Type B pancreatic cell (in vitro differentiated cells): Measurements from ENCODE around the gene DNM2. TPM values are rescaled to one million over a fixed set of nuclear protein-coding genes. Genes with fewer than 3 reads are reported as not detected.
"Not testable (repeated sequence)": the region's sequence is repeated elsewhere in the genome, so short reads cannot be mapped to it uniquely, and the experiment has no call there.

Source experiments
- DNase-seq: peaks from one replicate; pipeline ENCODE4 v3.0.0; 2021; ENCODE audit warnings: mixed read lengths; ENCODE audit not compliant: unreplicated experiment; ENCODE audit errors: extremely low spot score
- H3K27ac Mint-ChIP-seq: 2 replicates; pipeline ENCODE4 v1.8.0; 2021; ENCODE audit warnings: mild to moderate bottlenecking, mixed read lengths
- H3K27me3 Mint-ChIP-seq: 2 replicates; pipeline ENCODE4 v1.8.0; 2021; ENCODE audit warnings: mixed read lengths
- H3K36me3 Mint-ChIP-seq: 2 replicates; pipeline ENCODE4 v1.8.0; 2021; ENCODE audit warnings: mixed read lengths
- H3K4me1 Mint-ChIP-seq: one replicate; pipeline ENCODE4 v1.8.0; 2021; ENCODE audit warnings: mixed read lengths; ENCODE audit not compliant: unreplicated experiment
- H3K4me3 Mint-ChIP-seq: 2 replicates; pipeline ENCODE4 v1.8.0; 2021; ENCODE audit warnings: mild to moderate bottlenecking, mixed read lengths
- H3K9me3 Mint-ChIP-seq: 2 replicates; pipeline ENCODE4 v1.8.0; 2021; ENCODE audit warnings: mixed read lengths
- total RNA-seq: library from RNA; stranded (reverse); gene quantifications from 2 replicates; pipeline ENCODE4 v1.2.1, GENCODE V29; 2021; ENCODE audit warnings: low replicate concordance
- TF ChIP-seq, protein P1 (sequence below): fragments of 200-600 bp; sonication (generic); conservative IDR thresholded peaks from 2 replicates; pipeline ENCODE4 v1.5.0; 2021; ENCODE audit warnings: antibody characterized with exemption, mild to moderate bottlenecking

DNM2 gene
- total RNA-seq, 1 donor from 2014 or later = 119 TPM

DNA sequence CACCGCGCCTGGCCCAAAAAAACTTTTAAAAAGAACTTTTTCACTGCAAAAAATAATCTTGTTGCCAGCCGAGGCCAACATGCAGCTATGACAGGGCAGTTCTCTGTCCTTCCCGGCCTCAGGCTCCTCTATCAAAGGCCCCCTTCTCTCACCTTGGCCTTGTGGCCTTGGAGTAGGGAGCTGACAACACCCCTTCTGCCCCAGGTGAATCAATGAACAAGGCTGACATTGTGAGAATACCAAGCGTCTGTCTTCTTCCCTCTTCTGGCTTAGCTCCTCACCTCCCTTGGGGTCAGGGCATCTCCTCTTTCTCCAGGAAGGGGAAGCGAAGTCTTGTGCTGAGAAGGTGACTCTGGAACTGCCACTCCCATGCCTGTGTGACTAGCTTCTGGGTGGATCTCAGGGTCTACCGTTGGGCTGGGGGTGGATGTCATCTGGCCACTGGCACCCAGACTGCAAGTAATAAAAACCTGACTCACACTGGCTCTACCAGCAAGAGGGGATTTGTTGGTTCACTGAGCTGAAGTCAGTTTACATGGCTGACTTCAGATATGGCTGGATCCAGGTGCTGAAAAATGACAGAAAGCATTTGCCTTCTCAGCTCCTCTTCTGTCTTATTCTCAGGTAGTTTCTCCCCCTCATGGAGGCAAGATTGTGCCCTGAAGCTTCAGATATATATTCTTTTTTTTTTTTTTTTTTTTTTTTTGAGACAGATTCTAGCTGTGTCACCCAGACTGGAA lies 136.6 kb downstream of the DNM2 start:
- Mint-ChIP-seq H3K9me3 (no peaks in the 10 kb centered on the region), H3K36me3 (no peaks in the 10 kb centered on the region), H3K4me1 (peaks cover 3% of the 10 kb centered on the region), H3K4me3 (no peak overlapping the region), H3K27ac (no peak overlapping the region), H3K27me3 (no peaks in the 10 kb centered on the region)
- TF ChIP-seq, protein P1, sequence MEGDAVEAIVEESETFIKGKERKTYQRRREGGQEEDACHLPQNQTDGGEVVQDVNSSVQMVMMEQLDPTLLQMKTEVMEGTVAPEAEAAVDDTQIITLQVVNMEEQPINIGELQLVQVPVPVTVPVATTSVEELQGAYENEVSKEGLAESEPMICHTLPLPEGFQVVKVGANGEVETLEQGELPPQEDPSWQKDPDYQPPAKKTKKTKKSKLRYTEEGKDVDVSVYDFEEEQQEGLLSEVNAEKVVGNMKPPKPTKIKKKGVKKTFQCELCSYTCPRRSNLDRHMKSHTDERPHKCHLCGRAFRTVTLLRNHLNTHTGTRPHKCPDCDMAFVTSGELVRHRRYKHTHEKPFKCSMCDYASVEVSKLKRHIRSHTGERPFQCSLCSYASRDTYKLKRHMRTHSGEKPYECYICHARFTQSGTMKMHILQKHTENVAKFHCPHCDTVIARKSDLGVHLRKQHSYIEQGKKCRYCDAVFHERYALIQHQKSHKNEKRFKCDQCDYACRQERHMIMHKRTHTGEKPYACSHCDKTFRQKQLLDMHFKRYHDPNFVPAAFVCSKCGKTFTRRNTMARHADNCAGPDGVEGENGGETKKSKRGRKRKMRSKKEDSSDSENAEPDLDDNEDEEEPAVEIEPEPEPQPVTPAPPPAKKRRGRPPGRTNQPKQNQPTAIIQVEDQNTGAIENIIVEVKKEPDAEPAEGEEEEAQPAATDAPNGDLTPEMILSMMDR = no peak
- DNase-seq = no peak

DNA sequence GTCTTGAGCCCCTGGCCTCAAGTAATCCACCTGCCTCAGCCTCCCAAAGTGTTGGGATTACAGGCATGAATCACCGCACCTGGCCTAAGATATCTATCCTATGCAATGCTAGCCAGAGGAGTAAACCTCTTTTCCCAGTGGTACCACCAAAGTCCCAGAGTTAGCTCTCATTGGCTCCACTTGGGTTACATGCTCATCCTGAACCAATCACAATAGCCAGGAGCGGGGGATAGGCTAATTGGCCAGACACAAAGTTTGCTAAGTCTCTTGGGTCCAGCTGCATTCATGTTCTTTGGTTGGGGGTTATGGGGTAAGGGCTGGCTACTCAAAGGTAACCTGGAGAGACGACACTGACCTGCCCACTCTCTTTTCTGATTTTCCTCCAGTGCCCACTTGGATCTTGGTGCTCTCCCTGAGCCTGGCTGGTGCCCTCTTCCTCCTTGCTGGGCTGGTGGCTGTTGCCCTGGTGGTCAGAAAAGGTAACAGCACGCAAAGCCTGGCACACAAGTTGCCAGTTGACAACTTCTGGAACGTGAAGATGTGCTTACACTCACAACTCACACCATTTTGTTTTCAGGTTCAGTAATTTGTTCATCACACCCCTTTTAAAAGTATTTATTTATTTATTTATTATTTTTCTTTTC lies 138.1 kb downstream of the DNM2 start:
- peaks cover 3% of the 10 kb centered on the region for H3K4me1 Mint-ChIP-seq
- no peak overlapping the region for H3K4me3 Mint-ChIP-seq
- DNase-seq = no peak
- TF ChIP-seq, protein P1 = peak; percentile 69
- no peak overlapping the region for H3K27ac Mint-ChIP-seq
- no peaks in the 10 kb centered on the region for H3K27me3 Mint-ChIP-seq
- no peaks in the 10 kb centered on the region for H3K36me3 Mint-ChIP-seq
- no peaks in the 10 kb centered on the region for H3K9me3 Mint-ChIP-seq

DNA sequence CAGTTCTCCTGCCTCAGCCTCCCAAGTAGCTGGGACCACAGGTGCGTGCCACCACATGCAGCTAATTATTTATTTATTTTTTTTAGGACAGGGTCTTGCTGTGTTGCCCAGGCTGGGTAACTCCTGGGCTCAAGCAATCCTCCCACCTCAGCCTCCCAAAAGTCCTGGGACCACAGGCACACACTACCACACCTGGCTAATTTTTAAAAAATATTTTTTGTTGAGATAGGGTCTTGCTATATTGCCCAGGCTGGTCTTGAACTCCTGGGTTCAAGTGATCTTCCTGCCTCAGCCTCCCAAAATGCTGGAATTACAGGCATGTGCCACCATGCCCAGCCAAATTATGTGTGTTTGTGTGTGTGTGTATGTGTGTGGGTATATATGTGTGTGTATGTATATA lies 139.0 kb downstream of the DNM2 start:
- not testable (repeated sequence) for H3K27ac Mint-ChIP-seq, H3K4me3 Mint-ChIP-seq, H3K27me3 Mint-ChIP-seq, H3K4me1 Mint-ChIP-seq, H3K9me3 Mint-ChIP-seq, H3K36me3 Mint-ChIP-seq, DNase-seq

DNA sequence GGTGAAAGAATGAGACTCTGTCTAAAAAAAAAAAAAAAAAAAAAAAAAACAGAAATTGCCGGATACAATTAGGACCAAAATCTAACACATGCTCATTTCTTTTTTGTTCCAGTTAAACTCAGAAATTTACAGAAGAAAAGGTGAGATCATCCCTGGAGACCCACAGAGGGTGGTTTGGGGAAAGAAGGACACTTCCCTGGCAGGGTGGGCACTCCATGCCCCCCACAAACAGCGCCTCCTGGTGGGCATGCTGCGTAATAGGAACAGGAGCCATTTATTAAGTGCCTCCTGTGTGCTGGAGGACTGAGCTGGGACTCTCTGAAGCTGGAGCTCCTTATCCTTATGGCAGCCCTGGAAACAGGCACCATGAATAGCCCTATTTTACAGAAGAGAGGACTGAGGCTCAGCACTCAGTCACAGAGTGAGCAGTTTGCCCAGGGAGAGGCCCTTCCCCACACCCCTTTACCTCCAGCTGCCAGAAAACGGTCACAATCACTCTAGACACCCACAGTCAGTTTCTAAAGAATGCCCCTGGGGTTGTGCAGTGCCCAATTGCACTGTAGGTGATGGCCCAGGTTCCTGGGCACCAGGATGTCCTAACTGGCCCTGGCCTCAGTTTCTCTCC lies 140.4 kb downstream of the DNM2 start:
- Mint-ChIP-seq H3K4me3 (no peak overlapping the region), H3K36me3 (no peaks in the 10 kb centered on the region), H3K9me3 (no peaks in the 10 kb centered on the region), H3K27me3 (no peaks in the 10 kb centered on the region), H3K27ac (no peak overlapping the region), H3K4me1 (peaks cover 8% of the 10 kb centered on the region)
- TF ChIP-seq, protein P1 = peak; percentile 87
- no peak for DNase-seq

DNA sequence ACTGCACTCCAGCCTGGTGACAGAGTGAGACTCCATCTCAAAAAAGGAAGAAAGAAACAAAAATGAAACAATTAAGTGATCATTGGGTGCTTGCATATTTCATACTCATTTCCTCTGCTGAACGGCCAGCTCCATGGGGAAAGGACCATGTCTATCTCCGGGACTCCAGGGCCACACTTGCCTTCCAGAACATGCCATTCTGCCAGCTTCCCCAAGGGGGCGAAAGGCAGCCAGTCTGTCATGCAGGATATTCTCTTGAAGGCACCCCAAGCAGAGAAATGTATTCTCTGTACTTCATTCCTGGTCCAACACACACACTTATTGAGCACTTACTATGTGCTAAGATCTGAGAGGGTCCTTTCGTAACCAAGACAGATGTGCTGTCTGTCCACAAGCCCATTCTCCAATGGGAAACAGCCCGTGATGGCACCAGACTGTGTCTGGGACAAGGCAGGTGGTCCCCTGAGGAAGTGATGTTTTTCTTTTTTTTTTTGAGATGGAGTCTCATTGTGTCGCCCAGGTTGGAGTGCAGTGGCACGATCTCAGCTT lies 143.3 kb downstream of the DNM2 start:
- no peaks in the 10 kb centered on the region for H3K9me3 Mint-ChIP-seq
- H3K27ac Mint-ChIP-seq = no peak overlapping the region
- no peaks in the 10 kb centered on the region for H3K36me3 Mint-ChIP-seq
- DNase-seq = no peak
- H3K4me1 Mint-ChIP-seq = peaks cover 19% of the 10 kb centered on the region
- H3K4me3 Mint-ChIP-seq = no peak overlapping the region
- H3K27me3 Mint-ChIP-seq = no peaks in the 10 kb centered on the region
- TF ChIP-seq, protein P1 = peak; percentile 70
